Measurements from ENCODE around the gene LRSAM1. TPM values are rescaled to one million over a fixed set of nuclear protein-coding genes. Genes with fewer than 3 reads are reported as not detected.
A peak's percentile ranks its signal among the peaks of the same experiment; 100 is the strongest.

The LRSAM1 gene
- 6.1 and 7.1 TPM in 2 replicates for total RNA-seq (2014; rRNA removed; shearing (Covaris generic))

GRCh38 chr9:127450830-127451607, at the start of gene LRSAM1, which contains the start of gene RPL12:
Gene LRSAM1 (plus strand): TSS chr9:127451510. CDS start chr9:127454528, 3,018 bp downstream.
Gene RPL12 (minus strand): TSS chr9:127451406. CDS start chr9:127451317, 89 bp downstream.
- DNase-seq (ENCODE audit: low read depth), result peak; percentile 91

- no peak for DNase-seq (ENCODE audit: low read depth)
These were observed 48.8 kb upstream of the LRSAM1 start for GRCh38 chr9:127402401-127403090.

GRCh38 chr9:127403507-127404192, 47.7 kb upstream of the LRSAM1 start:
- no peak for DNase-seq (ENCODE audit: low read depth)

- DNase-seq (ENCODE audit: low read depth), result no peak
These were observed 46.7 kb upstream of the LRSAM1 start for GRCh38 chr9:127404631-127405030.

GRCh38 chr9:127405344-127406125, 45.8 kb upstream of the LRSAM1 start:
- DNase-seq (ENCODE audit: low read depth), result no peak

GRCh38 chr9:127406799-127407491, 44.4 kb upstream of the LRSAM1 start:
- DNase-seq (ENCODE audit: low read depth), result no peak

GRCh38 chr9:127407492-127407843, 43.8 kb upstream of the LRSAM1 start:
- no peak for DNase-seq (ENCODE audit: low read depth)

GRCh38 chr9:127411122-127411521, 40.2 kb upstream of the LRSAM1 start:
- DNase-seq (ENCODE audit: low read depth), result no peak

GRCh38 chr9:127415141-127415540, 36.2 kb upstream of the LRSAM1 start:
- DNase-seq (ENCODE audit: low read depth), result no peak

- no peak for DNase-seq (ENCODE audit: low read depth)
These were observed 35.7 kb upstream of the LRSAM1 start for GRCh38 chr9:127415657-127416056.

- peak; percentile 97 for DNase-seq (ENCODE audit: low read depth)
These were observed 33.9 kb upstream of the LRSAM1 start for GRCh38 chr9:127417131-127418036.

GRCh38 chr9:127418037-127418471, 33.3 kb upstream of the LRSAM1 start:
- peak; percentile 10 for DNase-seq (ENCODE audit: low read depth)

- no peak for DNase-seq (ENCODE audit: low read depth)
These were observed 32.0 kb upstream of the LRSAM1 start for GRCh38 chr9:127419348-127419747.

- DNase-seq (ENCODE audit: low read depth), result no peak
These were observed 30.3 kb upstream of the LRSAM1 start for GRCh38 chr9:127421057-127421456.

- DNase-seq (ENCODE audit: low read depth), result no peak
These were observed 29.1 kb upstream of the LRSAM1 start for GRCh38 chr9:127422133-127422782.

GRCh38 chr9:127422787-127423186, 28.5 kb upstream of the LRSAM1 start:
- DNase-seq (ENCODE audit: low read depth), result no peak

- DNase-seq (ENCODE audit: low read depth), result no peak
These were observed 27.8 kb upstream of the LRSAM1 start for GRCh38 chr9:127423476-127423933.

- DNase-seq (ENCODE audit: low read depth), result peak; percentile 86
These were observed 27.2 kb upstream of the LRSAM1 start, which contains the start of gene ZNF79 for GRCh38 chr9:127423934-127424675. Gene ZNF79 (plus strand): TSS chr9:127424382. CDS start chr9:127424788, 406 bp downstream.

- no peak for DNase-seq (ENCODE audit: low read depth)
These were observed 26.7 kb upstream of the LRSAM1 start for GRCh38 chr9:127424676-127424999.
